Neuronal stem cell (in vitro differentiated cells): ENCODE data around the gene CDK4.

ENCODE experiments used
- DNase-seq: peaks from one replicate; pipeline ENCODE4 v3.0.0-alpha.2; 2013; ENCODE audit warnings: low spot score
- H2AFZ ChIP-seq: one replicate; pipeline ENCODE4 v1.6.1; 2013; ENCODE audit warnings: mild to moderate bottlenecking, low read length, inconsistent platforms
- H2AK5ac ChIP-seq: 2 replicates; pipeline ENCODE4 v1.6.1; 2013; ENCODE audit warnings: low read depth, mild to moderate bottlenecking, inconsistent platforms, low read length, moderate library complexity, mixed read lengths
- H2BK120ac ChIP-seq: 2 replicates; pipeline ENCODE4 v1.6.1; 2013; ENCODE audit warnings: low read depth, mild to moderate bottlenecking, inconsistent platforms, low read length, moderate library complexity, mixed read lengths
- H2BK12ac ChIP-seq: one replicate; pipeline ENCODE4 v1.6.1; 2013; ENCODE audit warnings: low read length, inconsistent platforms
- H2BK15ac ChIP-seq: 2 replicates; pipeline ENCODE4 v1.6.1; 2013; ENCODE audit warnings: mild to moderate bottlenecking, low read length, inconsistent platforms, mixed read lengths
- H2BK5ac ChIP-seq: one replicate; pipeline ENCODE4 v1.6.1; 2013; ENCODE audit warnings: inconsistent platforms, mild to moderate bottlenecking, low read length, moderate library complexity
- H3K14ac ChIP-seq: one replicate; pipeline ENCODE4 v1.6.1; 2013; ENCODE audit warnings: low read length, inconsistent platforms
- H3K18ac ChIP-seq: 2 replicates; pipeline ENCODE4 v1.6.1; 2013; ENCODE audit warnings: low read length, inconsistent platforms
- H3K23ac ChIP-seq: 2 replicates; pipeline ENCODE4 v1.6.1; 2013; ENCODE audit warnings: low read depth, mild to moderate bottlenecking, mixed read lengths, low read length, inconsistent platforms; ENCODE audit not compliant: poor library complexity
- H3K27ac ChIP-seq: replicated peaks from 3 replicates; pipeline ENCODE4 v1.5.1; 2013; ENCODE audit warnings: low read length, inconsistent platforms
- H3K27me3 ChIP-seq, 3 experiments: 2 replicates each; pipeline ENCODE4 v1.6.1; 2013; ENCODE audit warnings: low read length in 3 of 3, mild to moderate bottlenecking in 2 of 3, inconsistent platforms in 1 of 3, low read depth in 1 of 3, mixed read lengths in 1 of 3, moderate library complexity in 1 of 3; ENCODE audit not compliant: control insufficient read depth in 3 of 3, insufficient read depth in 3 of 3
- H3K36me3 ChIP-seq, 2 donors: replicated peaks in 1 of 2; 2 replicates each; pipeline ENCODE4 v1.6.1; 2013; ENCODE audit warnings: low read length in 2 of 2; ENCODE audit not compliant: control insufficient read depth in 2 of 2, insufficient read depth in 2 of 2
- H3K4ac ChIP-seq: 2 replicates; pipeline ENCODE4 v1.6.1; 2013; ENCODE audit warnings: inconsistent platforms, mild to moderate bottlenecking, low read length, moderate library complexity
- H3K4me1 ChIP-seq, 2 donors: 1 replicate in 1 of 2; 2 replicates in 1 of 2; pipeline ENCODE4 v1.6.1; 2013; ENCODE audit warnings: low read length in 2 of 2, low read depth in 1 of 2; ENCODE audit not compliant: control insufficient read depth in 2 of 2, insufficient read depth in 1 of 2
- H3K4me2 ChIP-seq: one replicate; pipeline ENCODE4 v1.6.1; 2013; ENCODE audit warnings: mild to moderate bottlenecking, low read length, inconsistent platforms; ENCODE audit not compliant: insufficient read depth, poor library complexity, severe bottlenecking
- H3K4me3 ChIP-seq, 2 donors: 2 replicates each; pipeline ENCODE4 v1.5.1; 2013; ENCODE audit warnings: low read length in 2 of 2, mild to moderate bottlenecking in 2 of 2, inconsistent platforms in 1 of 2, moderate library complexity in 1 of 2
- H3K79me1 ChIP-seq: one replicate; pipeline ENCODE4 v1.6.1; 2013; ENCODE audit warnings: low read depth, mild to moderate bottlenecking, inconsistent platforms, low read length, moderate library complexity
- H3K9ac ChIP-seq: one replicate; pipeline ENCODE4 v1.6.1; 2013; ENCODE audit warnings: mild to moderate bottlenecking, low read depth, low read length, inconsistent platforms; ENCODE audit not compliant: poor library complexity
- H3K9me3 ChIP-seq, 2 donors: replicated peaks in 1 of 2; 2 replicates each; pipeline versions ENCODE3 to v1.6.1; 2013; ENCODE audit warnings: low read length in 2 of 2, mild to moderate bottlenecking in 2 of 2, inconsistent platforms in 1 of 2, low read depth in 1 of 2, mixed read lengths in 1 of 2, moderate library complexity in 1 of 2; ENCODE audit not compliant: control insufficient read depth in 2 of 2, insufficient read depth in 1 of 2
- H4K8ac ChIP-seq: one replicate; pipeline ENCODE4 v1.6.1; 2013; ENCODE audit warnings: low read depth, mild to moderate bottlenecking, inconsistent platforms, low read length, moderate library complexity
- H4K91ac ChIP-seq: one replicate; pipeline ENCODE4 v1.6.1; 2013; ENCODE audit warnings: low read length, low read depth, mild to moderate bottlenecking, inconsistent platforms; ENCODE audit not compliant: poor library complexity
- WGBS, 2 donors: extraction: QIAGEN DNeasy Blood & Tissue Kit; methylation state at CpG; one replicate each; pipeline ENCODE4 v1.1.7; 2013; ENCODE audit warnings: missing lambda C conversion rate in 2 of 2, mixed read lengths in 1 of 2; ENCODE audit not compliant: insufficient read length in 2 of 2, insufficient replicate concordance in 1 of 2; ENCODE audit errors: extremely low coverage in 2 of 2; 5-methylcytosine and 5-hydroxymethylcytosine counted together

Gene CDK4

DNA sequence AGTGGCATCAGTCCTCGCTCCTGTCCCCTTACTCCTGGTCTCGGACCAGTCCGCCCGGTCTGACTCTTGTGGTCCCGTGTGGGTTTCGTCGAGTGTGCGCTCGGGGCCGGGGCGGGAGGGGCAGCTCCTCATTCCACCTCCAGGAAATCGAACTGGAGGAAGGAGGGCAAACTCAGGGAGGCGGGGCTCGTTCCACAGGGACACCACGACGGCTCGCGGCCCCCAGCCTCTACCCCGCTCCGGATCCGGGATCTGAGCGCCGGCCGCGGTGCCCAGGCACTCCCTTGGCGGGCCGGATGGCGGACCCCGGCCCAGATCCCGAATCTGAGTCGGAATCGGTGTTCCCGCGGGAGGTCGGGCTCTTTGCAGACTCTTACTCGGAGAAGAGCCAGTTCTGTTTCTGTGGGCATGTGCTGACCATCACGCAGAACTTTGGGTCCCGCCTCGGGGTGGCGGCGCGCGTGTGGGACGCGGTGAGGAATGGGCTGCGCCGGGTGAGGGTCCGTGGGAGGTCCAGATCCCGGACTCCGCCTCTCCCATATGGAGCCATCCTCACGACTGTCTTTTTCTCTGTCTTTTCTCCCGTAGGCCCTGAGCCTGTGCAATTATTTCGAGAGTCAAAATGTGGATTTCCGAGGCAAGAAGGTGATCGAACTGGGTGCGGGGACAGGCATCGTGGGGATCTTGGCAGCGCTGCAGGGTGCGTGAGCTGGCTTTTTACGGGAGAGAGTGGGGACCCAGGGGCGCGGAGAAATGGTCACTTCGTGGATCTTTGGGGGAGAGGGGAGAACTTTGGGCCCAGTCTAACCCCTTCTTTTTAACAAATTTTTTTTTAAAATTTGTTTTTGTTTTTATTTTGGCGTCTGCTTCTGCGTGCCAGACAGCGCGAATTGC lies 20.6 kb upstream of the CDK4 start, which contains the start of gene EEF1AKMT3:
Gene EEF1AKMT3, plus strand, starts transcription at position 186 of the 894 bp plus-strand sequence. Its CDS starts 111 bp downstream, at position 297.
- Histone ChIP-seq H3K27me3 (peaks cover 0 to 2% (median 0%) of the 10 kb centered on the region in 3 experiments), H3K79me1 (no peaks in the 10 kb centered on the region), H3K27ac (peak within 1 kb of the TSS; percentile 78), H3K4me3 (peak within 1 kb of the TSS; percentile 89 to 97), H3K9me3 (no peaks in the 10 kb centered on the region), H3K14ac (peak within 1 kb of the TSS; percentile 47), H2AFZ (peak within 1 kb of the TSS; percentile 98), H3K23ac (peak within 1 kb of the TSS; percentile 89), H2BK120ac (peak within 1 kb of the TSS; percentile 55), H3K36me3 (peaks cover 10 to 47% of the 10 kb centered on the region in 2 donors), H4K91ac (peak within 1 kb of the TSS; percentile 56), H3K4me1 (peaks cover 4 to 9% of the 10 kb centered on the region in 2 donors), H3K4ac (no peak within 1 kb of the TSS), H2BK15ac (peak within 1 kb of the TSS; percentile 82), H2BK12ac (no peak within 1 kb of the TSS), H2BK5ac (no peak within 1 kb of the TSS), H4K8ac (peak within 1 kb of the TSS; percentile 88), H3K18ac (peak within 1 kb of the TSS; percentile 96), H3K4me2 (peak within 1 kb of the TSS; percentile 97), H2AK5ac (no peak within 1 kb of the TSS), H3K9ac (peak within 1 kb of the TSS; percentile 89)
- DNase-seq: no peak
- WGBS, 2 donors: no CpG with 5 or more reads among the region's 67 CpGs

DNA sequence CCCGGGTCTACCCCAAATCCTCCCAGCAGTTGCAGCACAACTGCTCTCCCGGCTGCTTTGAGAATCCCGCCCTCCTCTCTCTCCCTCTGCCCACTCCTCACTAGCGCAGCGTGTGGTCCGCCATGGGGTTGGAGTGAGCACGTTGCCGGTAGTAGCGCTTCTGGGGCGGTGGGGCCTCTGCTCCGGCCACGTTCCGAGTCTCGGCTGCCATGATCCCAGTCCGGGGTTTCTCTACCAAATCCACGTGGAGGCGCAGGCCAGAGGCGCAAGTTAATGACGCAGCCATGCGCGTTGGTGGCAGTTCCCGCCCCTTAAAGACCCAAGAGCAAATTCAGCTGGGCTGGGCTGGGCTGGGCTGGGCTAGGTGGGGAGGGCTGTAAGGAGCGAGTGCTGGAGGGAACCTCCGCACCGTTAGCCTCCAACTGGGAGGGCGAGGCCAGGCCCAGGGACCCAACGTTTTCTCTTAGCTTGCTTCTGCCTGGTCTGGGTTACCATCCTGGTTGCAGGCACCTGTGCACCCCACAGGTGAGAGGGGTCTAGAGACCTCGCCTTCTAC lies 19.8 kb upstream of the CDK4 start, which contains the start of gene METTL1:
Gene METTL1, minus strand, starts transcription at position 233 of the 556 bp plus-strand sequence. Its CDS starts 22 bp downstream, at position 211.
- no peaks in the 10 kb centered on the region for H3K79me1 ChIP-seq
- peak within 1 kb of the TSS; percentile 89 for H3K23ac ChIP-seq
- H3K9me3 ChIP-seq: no peaks in the 10 kb centered on the region
- peaks cover 0 to 9% (median 0%) of the 10 kb centered on the region in 3 experiments for H3K27me3 ChIP-seq
- peak within 1 kb of the TSS; percentile 78 for H3K27ac ChIP-seq
- DNase-seq: peak; percentile 96
- H3K18ac ChIP-seq: peak within 1 kb of the TSS; percentile 96
- peak within 1 kb of the TSS; percentile 88 for H4K8ac ChIP-seq
- peak within 1 kb of the TSS; percentile 97 for H3K4me2 ChIP-seq
- H3K14ac ChIP-seq: peak within 1 kb of the TSS; percentile 47
- H3K9ac ChIP-seq: peak within 1 kb of the TSS; percentile 89
- no CpG with 5 or more reads among the region's 28 CpGs for WGBS, 2 donors
- peak within 1 kb of the TSS; percentile 82 for H2BK15ac ChIP-seq
- peaks cover 4 to 14% of the 10 kb centered on the region in 2 donors for H3K4me1 ChIP-seq
- H2BK12ac ChIP-seq: no peak within 1 kb of the TSS
- peaks cover 10 to 55% of the 10 kb centered on the region in 2 donors for H3K36me3 ChIP-seq
- peak within 1 kb of the TSS; percentile 98 for H2AFZ ChIP-seq
- no peak within 1 kb of the TSS for H2BK5ac ChIP-seq
- no peak within 1 kb of the TSS for H3K4ac ChIP-seq
- H2BK120ac ChIP-seq: peak within 1 kb of the TSS; percentile 55
- peak within 1 kb of the TSS; percentile 56 for H4K91ac ChIP-seq
- no peak within 1 kb of the TSS for H2AK5ac ChIP-seq
- H3K4me3 ChIP-seq: peak within 1 kb of the TSS; percentile 89 to 97

DNA sequence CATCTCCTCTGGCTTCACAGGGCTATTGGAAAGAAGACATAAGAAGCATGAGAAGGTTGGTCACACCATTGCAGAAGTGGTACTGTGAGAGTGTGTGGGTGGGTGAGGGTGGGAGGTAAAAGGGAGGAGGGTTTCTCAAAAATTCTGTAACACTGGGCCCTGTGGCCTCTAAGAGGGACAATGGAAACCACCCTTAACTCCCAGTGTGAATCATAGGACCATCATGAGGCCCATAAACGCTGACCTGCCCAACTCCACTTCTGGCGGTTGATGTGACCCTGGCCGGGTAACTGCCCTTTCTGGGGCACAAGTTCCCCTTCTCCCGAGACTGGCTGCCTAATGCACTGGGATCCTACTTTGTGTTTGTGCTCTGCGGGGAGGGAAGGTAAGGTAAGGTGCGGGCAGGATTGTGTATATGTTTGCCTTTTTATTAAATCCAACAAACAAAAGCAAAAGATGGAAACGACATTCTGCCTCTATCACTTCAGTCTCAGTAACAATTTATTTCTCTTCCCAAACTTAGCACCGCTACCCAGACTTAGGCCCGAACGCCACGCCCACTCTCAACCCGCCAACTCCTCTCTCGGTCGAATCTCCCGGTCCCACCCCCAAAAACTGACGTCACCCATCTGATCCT lies 19.2 kb upstream of the CDK4 start:
- Histone ChIP-seq H3K4ac (no peak overlapping the region), H2AFZ (peak overlapping the region; percentile 98), H2BK15ac (no peak overlapping the region), H4K8ac (no peak overlapping the region), H3K9ac (no peak overlapping the region), H3K4me2 (peak overlapping the region; percentile 97), H4K91ac (no peak overlapping the region), H3K36me3 (peaks cover 10 to 55% of the 10 kb centered on the region in 2 donors), H3K4me3 (peak overlapping the region; percentile 87 to 97), H3K14ac (no peak overlapping the region), H3K79me1 (no peaks in the 10 kb centered on the region), H3K27ac (no peak overlapping the region), H3K18ac (no peak overlapping the region), H2BK12ac (no peak overlapping the region), H3K23ac (peak overlapping the region; percentile 89), H2BK5ac (no peak overlapping the region), H3K27me3 (peaks cover 0 to 15% (median 4%) of the 10 kb centered on the region in 3 experiments), H3K4me1 (peaks cover 4 to 19% of the 10 kb centered on the region in 2 donors), H2BK120ac (no peak overlapping the region), H2AK5ac (no peak overlapping the region), H3K9me3 (no peaks in the 10 kb centered on the region)
- peak; percentile 88 for DNase-seq
- no CpG with 5 or more reads among the region's 16 CpGs for WGBS, 2 donors
